HG03442 (cell line): ENCODE results near the gene OGFR.

Source experiments
- ATAC-seq: cut with Tn5 transposase; IDR thresholded peaks from one replicate; pipeline ENCODE4 v1.9.1; 2021; ENCODE audit warnings: mild to moderate bottlenecking, moderate library complexity; ENCODE audit not compliant: unreplicated experiment

The OGFR gene

GRCh38 chr20:62856931-62857619, 52.4 kb downstream of the OGFR start:
- no peak for ATAC-seq

GRCh38 chr20:62858058-62858830, 53.6 kb downstream of the OGFR start:
- no peak for ATAC-seq

GRCh38 chr20:62859721-62860120, 55.1 kb downstream of the OGFR start:
- no peak for ATAC-seq

- ATAC-seq = peak; percentile 11
Observed at GRCh38 chr20:62860391-62860923, 55.8 kb downstream of the OGFR start.

GRCh38 chr20:62860924-62861691, 56.5 kb downstream of the OGFR start:
- peak; percentile 39 for ATAC-seq

- peak; percentile 51 for ATAC-seq
Observed at GRCh38 chr20:62861726-62862336, 57.2 kb downstream of the OGFR start, which contains the start of gene TCFL5. TSS of gene TCFL5 (minus strand) at chr20:62861822. CDS start at chr20:62861670, 152 bp downstream.
